SK-N-SH (cell line): Measurements from ENCODE around the gene MRPS18A. TPM values are rescaled to one million over a fixed set of nuclear protein-coding genes. Genes with fewer than 3 reads are reported as not detected.

ENCODE experiments used
- CTCF ChIA-PET: fragments of 300-600, 350-600 bp; formaldehyde crosslinking; extraction: SDS; loops from one replicate; lab custom pipeline; 2021; lab: Yijun Ruan, JAX
- POLR2A ChIA-PET: fragments of 350-600 bp; sonication (Branson Sonifier 250); formaldehyde crosslinking; extraction: SDS; loops from one replicate; lab custom pipeline; 2020; ENCODE audit warnings: antibody characterized with exemption, inconsistent platforms; lab: Yijun Ruan, JAX
- DNase-seq: peaks from one replicate; pipeline ENCODE4 v3.0.0; 2012
- H2AFZ ChIP-seq: fragments of 200-600 bp; sonication (generic); 2 replicates; pipeline ENCODE4 v1.8.1; 2016; ENCODE audit warnings: antibody characterized with exemption, mild to moderate bottlenecking, low read depth
- H3F3A ChIP-seq: fragments of 200-600 bp; sonication (generic); replicated peaks from 2 replicates; pipeline ENCODE3; 2016; ENCODE audit warnings: antibody characterized with exemption, mild to moderate bottlenecking; ENCODE audit not compliant: insufficient read depth
- H3K27ac ChIP-seq, 2 experiments: fragments of 200-500 bp in 1 of 2; fragments of 200-600 bp in 1 of 2; sonication (Bioruptor generic) in 1 of 2; sonication (generic), shearing (Covaris generic) in 1 of 2; 2 replicates each; pipeline versions ENCODE4 v1.5.1 to v1.6.1; 2014 to 2016; ENCODE audit warnings: low read depth in 2 of 2, inconsistent platforms in 1 of 2, low read length in 1 of 2, mild to moderate bottlenecking in 1 of 2, mixed read lengths in 1 of 2
- H3K27me3 ChIP-seq: fragments of 200-600 bp; sonication (generic), shearing (Covaris generic); 2 replicates; pipeline ENCODE4 v1.6.1; 2016; ENCODE audit warnings: mixed run types; ENCODE audit not compliant: insufficient read depth
- H3K36me3 ChIP-seq, 2 experiments: fragments of 200-500 bp in 1 of 2; fragments of 200-600 bp in 1 of 2; sonication (Bioruptor generic) in 1 of 2; sonication (generic) in 1 of 2; replicated peaks in 1 of 2; 2 replicates each; pipeline versions ENCODE3 to v1.5.1; 2014 to 2016; ENCODE audit warnings: low read length in 1 of 2, mild to moderate bottlenecking in 1 of 2; ENCODE audit not compliant: insufficient read depth in 2 of 2, control insufficient read depth in 1 of 2
- H3K4me1 ChIP-seq, 2 experiments: fragments of 200-500 bp in 1 of 2; fragments of 200-600 bp in 1 of 2; sonication (Bioruptor generic) in 1 of 2; sonication (generic), shearing (Covaris generic) in 1 of 2; 2 replicates each; pipeline versions ENCODE4 v1.5.1 to v1.6.1; 2014 to 2016; ENCODE audit warnings: low read depth in 1 of 2, low read length in 1 of 2, mixed run types in 1 of 2; ENCODE audit not compliant: insufficient read depth in 2 of 2, control insufficient read depth in 1 of 2
- H3K4me2 ChIP-seq: fragments of 200-600 bp; sonication (generic), shearing (Covaris generic); 2 replicates; pipeline ENCODE4 v1.6.1; 2017; ENCODE audit warnings: mixed run types
- H3K4me3 ChIP-seq, 2 experiments: fragments of 200-500 bp in 1 of 2; fragments of 200-600 bp in 1 of 2; sonication (Bioruptor generic) in 1 of 2; sonication (generic), shearing (Covaris generic) in 1 of 2; 2 replicates each; pipeline versions ENCODE4 v1.5.1 to v1.8.1; 2014 to 2016; ENCODE audit warnings: low read depth in 2 of 2, inconsistent platforms in 1 of 2, low read length in 1 of 2, mild to moderate bottlenecking in 1 of 2, mixed read lengths in 1 of 2, moderate library complexity in 1 of 2
- H3K79me2 ChIP-seq: fragments of 200-600 bp; sonication (generic); 2 replicates; pipeline ENCODE4 v1.8.1; 2017; ENCODE audit warnings: mild to moderate bottlenecking; ENCODE audit not compliant: insufficient read depth
- H3K9ac ChIP-seq: fragments of 200-600 bp; sonication (generic); 2 replicates; pipeline ENCODE4 v1.6.1; 2017; ENCODE audit warnings: mixed run types
- H3K9me2 ChIP-seq: fragments of 200-600 bp; sonication (generic); 2 replicates; pipeline ENCODE4 v1.6.1; 2017; ENCODE audit warnings: mixed run types
- H3K9me3 ChIP-seq: fragments of 200-600 bp; sonication (generic); 2 replicates; pipeline ENCODE4 v1.6.1; 2017; ENCODE audit warnings: mixed run types, mild to moderate bottlenecking, moderate library complexity
- H4K20me1 ChIP-seq: fragments of 200-600 bp; sonication (generic); 2 replicates; pipeline ENCODE4 v1.6.1; 2017; ENCODE audit warnings: mild to moderate bottlenecking, mixed run types; ENCODE audit not compliant: insufficient read depth
- ELF1 ChIP-seq: IDR thresholded peaks from 2 replicates; pipeline ENCODE4 v1.4.0; 2012
- EP300 ChIP-seq, 2 experiments: IDR thresholded peaks; 2 replicates each; pipeline versions ENCODE4 v1.4.0 to v1.6.1; 2012; ENCODE audit warnings: borderline replicate concordance in 1 of 2, low read depth in 1 of 2, low read length in 1 of 2
- IRF3 ChIP-seq: fragments of 150-350 bp; IDR thresholded peaks from 2 replicates; pipeline ENCODE4 v1.6.1; 2016; ENCODE audit warnings: mild to moderate bottlenecking, low read depth, low read length
- JUND ChIP-seq: IDR thresholded peaks from 2 replicates; pipeline ENCODE4 v1.4.0; 2012
- MEF2A ChIP-seq: IDR thresholded peaks from 2 replicates; pipeline ENCODE4 v1.4.0; 2012; ENCODE audit warnings: low read depth, borderline replicate concordance
- PBX3 ChIP-seq: IDR thresholded peaks from 2 replicates; pipeline ENCODE4; 2012
- SIN3A ChIP-seq: IDR thresholded peaks from 2 replicates; pipeline ENCODE4 v1.6.1; 2012; ENCODE audit warnings: low read depth, mild to moderate bottlenecking, low read length, moderate library complexity, borderline replicate concordance
- SMC3 ChIP-seq: IDR thresholded peaks from 2 replicates; pipeline ENCODE4 v1.6.1; 2012; ENCODE audit warnings: low read depth, low read length, improper control_type of control experiment
- TAF1 ChIP-seq: IDR thresholded peaks from 2 replicates; pipeline ENCODE4 v1.6.1; 2012; ENCODE audit warnings: low read depth, mild to moderate bottlenecking, low read length, moderate library complexity, borderline replicate concordance
- TCF12 ChIP-seq: IDR thresholded peaks from 2 replicates; pipeline ENCODE4 v1.4.0; 2012
- USF1 ChIP-seq: IDR thresholded peaks from 2 replicates; pipeline ENCODE4 v1.4.0; 2012; ENCODE audit warnings: low read depth, borderline replicate concordance
- ZBTB33 ChIP-seq: IDR thresholded peaks from 2 replicates; pipeline ENCODE4 v1.4.0; 2012; ENCODE audit warnings: low read depth, borderline replicate concordance
- WGBS: methylation state at CpG from one replicate; pipeline ENCODE4 v1.1.6; 2017; ENCODE audit warnings: low lambda C conversion rate; 5-methylcytosine and 5-hydroxymethylcytosine counted together
- polyA plus RNA-seq, 3 experiments: library from polyadenylated mRNA; depleted of rRNA; stranded (reverse); fragments of >200 nt; gene quantifications; 2 replicates each; pipeline ENCODE4 v1.2.3, GENCODE V29; 2012

MRPS18A gene
- polyA plus RNA-seq, 1 of the 3 experiments (the other 2 are of a cell fraction) = 57.0 TPM

GRCh38 chr6:43708860-43709653 is 21.5 kb upstream of the MRPS18A start:
- H3K27me3 ChIP-seq = peaks cover 9% of the 10 kb centered on the region; the same call in 1 of the 2 replicates
- no peaks in the 10 kb centered on the region for H3K9me2 ChIP-seq
- H3K27ac ChIP-seq = no peak overlapping the region
- H2AFZ ChIP-seq = no peak overlapping the region
- ChIA-PET CTCF (interaction anchor here (1.4 to 1.5 kb wide), 2 partner anchors 42 to 370 kb away, joined by 3 to 5 read pairs; no protein-coding TSS in a partner anchor), POLR2A (no interaction called here)
- no peaks in the 10 kb centered on the region for H3K36me3 ChIP-seq
- H3K79me2 ChIP-seq = no peaks in the 10 kb centered on the region
- H3K9ac ChIP-seq = no peak overlapping the region
- H3K4me3 ChIP-seq = no peak overlapping the region
- no peaks in the 10 kb centered on the region for H3F3A ChIP-seq
- TF ChIP-seq USF1 (no peak), SIN3A (no peak), ZBTB33 (no peak), JUND (no peak), MEF2A (no peak), ELF1 (no peak), EP300 (IDR thresholded peaks at IDR 0.05; ENCODE audit: borderline replicate concordance in 1 of 2, low read depth in 1 of 2, low read length in 1 of 2) (no peak), TCF12 (no peak), TAF1 (no peak)
- 73% methylated on average over 5 of the region's 5 CpGs for WGBS
- H4K20me1 ChIP-seq = no peaks in the 10 kb centered on the region
- peaks cover 0 to 3% of the 10 kb centered on the region in 2 experiments; a peak in 1 of 4 replicates for H3K4me1 ChIP-seq
- no peak overlapping the region for H3K4me2 ChIP-seq
- no peak for DNase-seq
- H3K9me3 ChIP-seq = no peaks in the 10 kb centered on the region

- CTCF ChIA-PET = no interaction called here
- Histone ChIP-seq H3K27ac (no peak overlapping the region), H3K9ac (no peak overlapping the region), H4K20me1 (no peaks in the 10 kb centered on the region), H3K4me1 (peaks cover 0 to 4% of the 10 kb centered on the region in 2 experiments; a peak in 1 of 4 replicates), H3K4me2 (no peak overlapping the region), H2AFZ (no peak overlapping the region), H3K79me2 (no peaks in the 10 kb centered on the region), H3K27me3 (peaks cover 9% of the 10 kb centered on the region; the same call in 1 of the 2 replicates), H3K9me2 (no peaks in the 10 kb centered on the region), H3K9me3 (no peaks in the 10 kb centered on the region), H3K4me3 (no peak overlapping the region), H3K36me3 (no peaks in the 10 kb centered on the region), H3F3A (no peaks in the 10 kb centered on the region)
- DNase-seq = no peak
- TF ChIP-seq PBX3 (no peak), SIN3A (no peak), SMC3 (no peak), IRF3 (no peak), MEF2A (no peak)
- POLR2A ChIA-PET = no interaction called here
- WGBS = 27% methylated on average over 1 of the region's 1 CpG
These were observed 20.2 kb upstream of the MRPS18A start for GRCh38 chr6:43707767-43708166.
